ENCODE results near the gene SLC15A5.
A peak's percentile ranks its signal among the peaks of the same experiment; 100 is the strongest.

Gene SLC15A5

GRCh38 chr12:16307856-16308475 is 30.5 kb upstream of the SLC15A5 start:
- no peaks in the 10 kb centered on the region for H3K27me3 ChIP-seq (ENCODE audit: insufficient read depth, insufficient read length)
- TF ChIP-seq SUZ12 (IDR thresholded peaks at IDR 0.05; ENCODE audit: extremely low read depth, insufficient read depth, insufficient read length) (no peak), ZNF274 (IDR thresholded peaks at IDR 0.05; ENCODE audit: low read depth, low read length) (no peak), YY1 (IDR thresholded peaks at IDR 0.05; ENCODE audit: insufficient read depth, insufficient read length) (no peak)
- DNase-seq (ENCODE audit: low read depth, low spot score), result no peak
- H3K4me1 ChIP-seq (ENCODE audit: insufficient read depth, insufficient read length), result no peaks in the 10 kb centered on the region
- H3K4me3 ChIP-seq (ENCODE audit: insufficient read length, low read depth), result no peak overlapping the region
- no peaks in the 10 kb centered on the region for H3K36me3 ChIP-seq (ENCODE audit: insufficient read depth, insufficient read length, low read length)
- H3K9ac ChIP-seq (ENCODE audit: insufficient read length, low read depth), result no peak overlapping the region
- H3K9me3 ChIP-seq (ENCODE audit: insufficient read depth, low read length), result peaks cover 25% of the 10 kb centered on the region

- Histone ChIP-seq H3K4me3 (ENCODE audit: insufficient read length, low read depth) (no peak overlapping the region), H3K27me3 (ENCODE audit: insufficient read depth, insufficient read length) (no peaks in the 10 kb centered on the region), H3K9me3 (ENCODE audit: insufficient read depth, low read length) (peaks cover 11% of the 10 kb centered on the region), H3K36me3 (ENCODE audit: insufficient read depth, insufficient read length, low read length) (no peaks in the 10 kb centered on the region), H3K9ac (ENCODE audit: insufficient read length, low read depth) (no peak overlapping the region), H3K4me1 (ENCODE audit: insufficient read depth, insufficient read length) (no peaks in the 10 kb centered on the region)
- DNase-seq (ENCODE audit: low read depth, low spot score), result no peak
- TF ChIP-seq YY1 (IDR thresholded peaks at IDR 0.05; ENCODE audit: insufficient read depth, insufficient read length) (no peak), SUZ12 (IDR thresholded peaks at IDR 0.05; ENCODE audit: extremely low read depth, insufficient read depth, insufficient read length) (no peak), ZNF274 (IDR thresholded peaks at IDR 0.05; ENCODE audit: low read depth, low read length) (no peak)
Observed at GRCh38 chr12:16303939-16304338, 26.5 kb upstream of the SLC15A5 start.

DNA sequence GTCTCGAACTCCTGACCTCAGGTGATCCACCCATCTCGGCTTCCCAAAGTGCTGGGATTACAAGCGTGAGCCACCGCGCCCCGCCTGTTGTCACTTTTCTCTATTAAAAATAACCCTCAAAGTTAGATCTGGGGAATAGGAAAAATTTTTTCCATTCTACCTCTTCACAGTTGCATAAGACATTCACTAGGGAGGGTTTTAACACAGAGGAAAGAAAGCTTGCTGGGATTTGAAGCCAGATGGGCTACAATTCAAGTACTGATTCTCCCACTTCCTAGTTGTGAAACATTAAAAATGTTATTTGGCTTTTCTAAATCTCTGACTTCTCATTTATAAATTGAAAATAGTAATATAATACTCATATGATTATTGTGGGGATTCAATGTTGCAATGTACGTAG is 23.3 kb upstream of the SLC15A5 start:
- H3K9me3 ChIP-seq (ENCODE audit: insufficient read depth, low read length), result no peaks in the 10 kb centered on the region
- TF ChIP-seq YY1 (IDR thresholded peaks at IDR 0.05; ENCODE audit: insufficient read depth, insufficient read length), result no peak
- TF ChIP-seq SUZ12 (IDR thresholded peaks at IDR 0.05; ENCODE audit: extremely low read depth, insufficient read depth, insufficient read length), result no peak
- TF ChIP-seq ZNF274 (IDR thresholded peaks at IDR 0.05; ENCODE audit: low read depth, low read length), result no peak
- no peak overlapping the region for H3K9ac ChIP-seq (ENCODE audit: insufficient read length, low read depth)
- H3K4me1 ChIP-seq (ENCODE audit: insufficient read depth, insufficient read length), result no peaks in the 10 kb centered on the region
- no peaks in the 10 kb centered on the region for H3K36me3 ChIP-seq (ENCODE audit: insufficient read depth, insufficient read length, low read length)
- H3K27me3 ChIP-seq (ENCODE audit: insufficient read depth, insufficient read length), result no peaks in the 10 kb centered on the region
- DNase-seq (ENCODE audit: low read depth, low spot score), result no peak
- no peak overlapping the region for H3K4me3 ChIP-seq (ENCODE audit: insufficient read length, low read depth)

DNA sequence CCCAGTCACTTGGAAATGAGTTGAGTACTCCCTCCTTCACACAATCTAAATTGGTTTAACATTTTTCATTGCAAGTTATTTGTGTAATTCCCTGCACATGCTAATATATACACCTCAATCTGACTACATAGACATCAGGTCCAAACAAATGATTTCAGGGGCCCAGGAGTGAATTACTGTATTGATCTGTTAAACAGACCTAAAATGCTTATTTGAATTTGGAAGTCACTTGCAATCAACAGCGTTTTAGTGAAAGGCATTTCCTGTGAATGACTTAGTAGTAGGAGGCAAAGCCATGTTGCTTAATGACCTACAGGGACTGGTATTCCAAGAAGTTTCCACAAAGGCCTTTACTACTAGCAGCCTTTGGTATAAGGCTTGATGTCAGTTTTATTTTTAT is 22.6 kb upstream of the SLC15A5 start:
- Histone ChIP-seq H3K36me3 (ENCODE audit: insufficient read depth, insufficient read length, low read length) (no peaks in the 10 kb centered on the region), H3K4me1 (ENCODE audit: insufficient read depth, insufficient read length) (no peaks in the 10 kb centered on the region), H3K9ac (ENCODE audit: insufficient read length, low read depth) (no peak overlapping the region), H3K9me3 (ENCODE audit: insufficient read depth, low read length) (no peaks in the 10 kb centered on the region), H3K27me3 (ENCODE audit: insufficient read depth, insufficient read length) (no peaks in the 10 kb centered on the region), H3K4me3 (ENCODE audit: insufficient read length, low read depth) (no peak overlapping the region)
- peak; percentile 25 for DNase-seq (ENCODE audit: low read depth, low spot score)
- TF ChIP-seq ZNF274 (IDR thresholded peaks at IDR 0.05; ENCODE audit: low read depth, low read length) (no peak), SUZ12 (IDR thresholded peaks at IDR 0.05; ENCODE audit: extremely low read depth, insufficient read depth, insufficient read length) (no peak), YY1 (IDR thresholded peaks at IDR 0.05; ENCODE audit: insufficient read depth, insufficient read length) (no peak)

DNA sequence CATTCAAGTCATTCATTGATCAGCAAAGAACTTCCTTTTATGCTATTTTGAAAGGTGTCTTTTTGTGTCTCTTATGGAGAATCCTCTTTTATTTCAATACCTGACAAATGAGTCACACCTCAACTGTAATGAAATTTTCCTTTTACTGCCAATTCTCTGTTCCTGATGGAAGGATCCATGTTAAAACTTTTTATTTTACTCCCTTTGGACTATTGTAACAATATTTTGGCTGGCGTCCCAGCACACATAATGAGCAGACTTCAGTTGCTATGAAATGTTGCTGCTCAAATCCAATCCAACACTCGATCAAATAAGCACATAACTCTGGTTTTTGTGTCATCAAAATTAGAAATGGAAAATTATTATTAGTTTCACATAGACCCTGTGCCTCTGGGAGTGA is 21.9 kb upstream of the SLC15A5 start:
- Histone ChIP-seq H3K9me3 (ENCODE audit: insufficient read depth, low read length) (no peaks in the 10 kb centered on the region), H3K27me3 (ENCODE audit: insufficient read depth, insufficient read length) (no peaks in the 10 kb centered on the region), H3K36me3 (ENCODE audit: insufficient read depth, insufficient read length, low read length) (no peaks in the 10 kb centered on the region), H3K9ac (ENCODE audit: insufficient read length, low read depth) (no peak overlapping the region), H3K4me3 (ENCODE audit: insufficient read length, low read depth) (no peak overlapping the region), H3K4me1 (ENCODE audit: insufficient read depth, insufficient read length) (no peaks in the 10 kb centered on the region)
- no peak for DNase-seq (ENCODE audit: low read depth, low spot score)
- no peak for TF ChIP-seq YY1 (IDR thresholded peaks at IDR 0.05; ENCODE audit: insufficient read depth, insufficient read length)
- TF ChIP-seq ZNF274 (IDR thresholded peaks at IDR 0.05; ENCODE audit: low read depth, low read length), result no peak
- no peak for TF ChIP-seq SUZ12 (IDR thresholded peaks at IDR 0.05; ENCODE audit: extremely low read depth, insufficient read depth, insufficient read length)

DNA sequence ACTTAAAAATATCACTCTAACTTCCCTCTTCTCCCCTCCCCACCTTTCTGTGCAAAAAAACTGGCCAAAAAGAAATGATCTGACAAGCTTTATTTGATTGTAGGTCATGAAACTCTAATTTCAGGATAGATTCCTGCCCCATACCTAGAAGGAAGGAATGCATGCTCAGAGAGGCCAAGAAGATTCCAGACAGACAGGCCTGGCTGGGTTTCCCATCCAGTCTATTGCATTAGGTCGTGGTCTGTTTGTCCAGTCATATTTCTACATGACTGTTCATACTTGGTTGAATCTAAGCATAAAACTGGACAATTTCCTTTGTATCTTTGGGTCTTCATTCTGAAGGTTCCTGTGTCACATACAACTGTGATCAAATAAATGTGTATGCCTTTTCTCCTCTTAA is 20.0 kb upstream of the SLC15A5 start:
- Histone ChIP-seq H3K4me3 (ENCODE audit: insufficient read length, low read depth) (no peak overlapping the region), H3K4me1 (ENCODE audit: insufficient read depth, insufficient read length) (no peaks in the 10 kb centered on the region), H3K9me3 (ENCODE audit: insufficient read depth, low read length) (no peaks in the 10 kb centered on the region), H3K36me3 (ENCODE audit: insufficient read depth, insufficient read length, low read length) (no peaks in the 10 kb centered on the region), H3K9ac (ENCODE audit: insufficient read length, low read depth) (no peak overlapping the region), H3K27me3 (ENCODE audit: insufficient read depth, insufficient read length) (no peaks in the 10 kb centered on the region)
- TF ChIP-seq ZNF274 (IDR thresholded peaks at IDR 0.05; ENCODE audit: low read depth, low read length) (no peak), YY1 (IDR thresholded peaks at IDR 0.05; ENCODE audit: insufficient read depth, insufficient read length) (no peak), SUZ12 (IDR thresholded peaks at IDR 0.05; ENCODE audit: extremely low read depth, insufficient read depth, insufficient read length) (no peak)
- DNase-seq (ENCODE audit: low read depth, low spot score), result no peak

- Histone ChIP-seq H3K27me3 (ENCODE audit: insufficient read depth, insufficient read length) (no peaks in the 10 kb centered on the region), H3K9me3 (ENCODE audit: insufficient read depth, low read length) (no peaks in the 10 kb centered on the region), H3K9ac (ENCODE audit: insufficient read length, low read depth) (no peak overlapping the region), H3K4me3 (ENCODE audit: insufficient read length, low read depth) (no peak overlapping the region), H3K36me3 (ENCODE audit: insufficient read depth, insufficient read length, low read length) (no peaks in the 10 kb centered on the region), H3K4me1 (ENCODE audit: insufficient read depth, insufficient read length) (no peaks in the 10 kb centered on the region)
- TF ChIP-seq SUZ12 (IDR thresholded peaks at IDR 0.05; ENCODE audit: extremely low read depth, insufficient read depth, insufficient read length), result no peak
- DNase-seq (ENCODE audit: low read depth, low spot score), result no peak
Observed at GRCh38 chr12:16294376-16294956, 17.0 kb upstream of the SLC15A5 start.
